GM12875 (cell line): ENCODE results near the gene P2RY12.

Experiments
- H3K4me3 ChIP-seq: one replicate; pipeline ENCODE4 v1.5.1; 2011; ENCODE audit warnings: low read depth, low read length, control low read depth
- TF ChIP-seq, protein P1 (sequence below): IDR thresholded peaks from 2 replicates; pipeline ENCODE4 v1.5.1; 2011; ENCODE audit warnings: low read depth, mild to moderate bottlenecking, control low read depth, inconsistent platforms, low read length, moderate library complexity, borderline replicate concordance; ENCODE audit not compliant: insufficient read depth

P2RY12 gene

DNA sequence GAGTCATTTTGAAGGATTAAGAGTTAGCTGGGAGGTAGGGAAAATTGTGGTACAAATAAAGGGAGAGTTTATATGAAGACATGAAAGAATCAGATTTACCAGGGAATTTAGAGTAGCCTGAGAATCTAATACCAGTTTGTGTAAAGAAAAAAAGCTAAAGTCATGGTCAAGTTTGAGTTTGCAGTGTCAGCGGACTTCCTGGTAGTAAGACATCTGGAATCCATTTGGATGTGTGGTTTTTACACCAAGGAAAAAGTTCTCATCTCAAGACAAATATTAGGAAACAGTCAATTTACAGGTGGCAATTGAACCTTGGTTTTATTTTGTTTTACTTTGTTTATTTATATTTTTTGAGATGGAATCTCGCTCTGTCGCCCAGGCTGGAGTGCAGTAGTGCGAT lies 1.5 kb upstream of the P2RY12 start:
- TF ChIP-seq, protein P1, sequence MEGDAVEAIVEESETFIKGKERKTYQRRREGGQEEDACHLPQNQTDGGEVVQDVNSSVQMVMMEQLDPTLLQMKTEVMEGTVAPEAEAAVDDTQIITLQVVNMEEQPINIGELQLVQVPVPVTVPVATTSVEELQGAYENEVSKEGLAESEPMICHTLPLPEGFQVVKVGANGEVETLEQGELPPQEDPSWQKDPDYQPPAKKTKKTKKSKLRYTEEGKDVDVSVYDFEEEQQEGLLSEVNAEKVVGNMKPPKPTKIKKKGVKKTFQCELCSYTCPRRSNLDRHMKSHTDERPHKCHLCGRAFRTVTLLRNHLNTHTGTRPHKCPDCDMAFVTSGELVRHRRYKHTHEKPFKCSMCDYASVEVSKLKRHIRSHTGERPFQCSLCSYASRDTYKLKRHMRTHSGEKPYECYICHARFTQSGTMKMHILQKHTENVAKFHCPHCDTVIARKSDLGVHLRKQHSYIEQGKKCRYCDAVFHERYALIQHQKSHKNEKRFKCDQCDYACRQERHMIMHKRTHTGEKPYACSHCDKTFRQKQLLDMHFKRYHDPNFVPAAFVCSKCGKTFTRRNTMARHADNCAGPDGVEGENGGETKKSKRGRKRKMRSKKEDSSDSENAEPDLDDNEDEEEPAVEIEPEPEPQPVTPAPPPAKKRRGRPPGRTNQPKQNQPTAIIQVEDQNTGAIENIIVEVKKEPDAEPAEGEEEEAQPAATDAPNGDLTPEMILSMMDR = no peak
- no peak overlapping the region for H3K4me3 ChIP-seq

DNA sequence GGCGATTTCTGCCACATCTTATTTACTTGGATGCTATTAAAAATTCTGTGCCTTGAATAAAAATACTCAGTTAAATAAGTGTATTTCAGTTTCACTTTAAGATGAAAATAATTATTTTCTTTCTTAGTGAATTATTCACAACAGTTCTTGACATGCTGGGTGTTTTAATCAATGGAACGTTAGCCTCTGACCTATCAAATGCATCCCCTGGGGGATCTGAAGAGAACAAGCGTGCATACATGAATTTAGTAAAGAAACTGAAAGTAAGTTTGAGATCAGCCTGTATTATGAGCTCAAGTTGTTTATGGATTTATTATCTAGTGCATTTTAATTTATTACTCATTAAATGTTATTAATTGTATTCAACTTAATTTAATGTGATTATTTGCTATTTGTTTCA lies 597 bp downstream of the P2RY12 start:
- TF ChIP-seq, protein P1 = no peak
- H3K4me3 ChIP-seq = no peak overlapping the region

DNA sequence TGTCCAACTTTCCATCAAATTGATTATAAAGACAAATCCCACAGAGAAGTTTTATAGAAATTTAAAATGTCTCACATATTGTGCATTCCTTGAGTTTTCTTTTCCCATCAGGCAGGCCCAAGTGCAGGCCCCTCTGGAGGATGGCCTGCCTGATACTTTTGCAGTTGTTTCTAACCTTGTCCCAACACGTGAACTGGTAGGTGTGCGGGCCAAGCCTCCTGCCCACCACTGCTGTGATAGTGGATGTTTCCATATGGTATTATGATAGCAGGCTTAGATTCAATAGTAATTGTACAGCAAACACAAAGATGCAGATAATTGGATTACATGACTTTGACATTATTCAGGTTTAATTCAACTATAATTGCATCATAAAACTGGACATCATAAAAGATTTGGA lies 1.4 kb downstream of the P2RY12 start:
- no peak overlapping the region for H3K4me3 ChIP-seq
- TF ChIP-seq, protein P1 = no peak

DNA sequence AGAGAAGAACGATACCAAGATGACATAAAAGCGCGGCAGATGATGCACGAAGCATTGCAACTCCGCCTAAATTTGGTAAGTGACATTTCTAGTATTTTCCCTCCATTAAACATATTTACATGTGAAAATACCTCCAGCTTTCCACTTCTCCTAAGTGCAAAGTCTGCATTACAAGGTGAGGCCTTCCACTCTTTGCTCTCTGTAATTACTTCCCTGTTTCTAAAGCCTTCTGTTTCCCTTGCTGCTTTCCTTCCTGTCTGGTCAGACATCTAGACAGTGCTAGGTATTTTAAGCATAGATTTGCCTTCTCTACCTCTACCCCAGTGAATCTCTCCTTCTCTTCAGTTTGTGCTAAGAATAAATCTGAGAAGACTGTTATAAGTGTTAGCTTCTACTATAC lies 1.9 kb downstream of the P2RY12 start:
- TF ChIP-seq, protein P1 = no peak
- H3K4me3 ChIP-seq = no peak overlapping the region

DNA sequence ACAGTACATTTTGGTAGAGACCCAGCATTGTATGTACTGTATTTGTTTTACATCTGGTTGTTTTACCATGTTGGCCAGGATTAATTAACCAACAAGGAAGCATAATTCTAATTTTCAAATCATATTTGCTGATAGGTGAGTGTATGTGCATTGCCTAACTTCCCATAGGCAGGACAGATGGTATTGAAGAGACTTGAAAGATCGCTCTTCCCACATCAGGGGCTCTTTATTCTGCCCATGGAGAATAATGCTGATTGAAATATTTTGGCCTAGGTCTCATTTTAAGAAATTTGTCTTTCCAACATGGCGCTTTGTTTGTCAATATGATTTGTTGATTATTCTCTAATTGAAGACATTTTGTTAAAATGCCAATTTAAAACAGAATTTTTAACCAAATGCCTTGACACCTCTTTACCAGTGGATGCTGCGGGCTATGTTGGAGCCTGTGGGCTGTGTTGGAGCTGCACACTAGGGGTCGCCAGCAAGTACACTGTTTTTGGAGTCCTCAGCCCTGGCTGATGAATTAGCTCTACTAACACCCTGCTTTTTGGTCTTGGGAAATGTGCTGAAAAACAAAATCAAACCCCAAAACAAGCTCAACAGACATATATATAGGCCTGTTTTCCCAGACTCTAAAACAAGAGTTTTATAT lies 5.3 kb downstream of the P2RY12 start:
- H3K4me3 ChIP-seq = no peak overlapping the region
- TF ChIP-seq, protein P1 = peak; percentile 74

DNA sequence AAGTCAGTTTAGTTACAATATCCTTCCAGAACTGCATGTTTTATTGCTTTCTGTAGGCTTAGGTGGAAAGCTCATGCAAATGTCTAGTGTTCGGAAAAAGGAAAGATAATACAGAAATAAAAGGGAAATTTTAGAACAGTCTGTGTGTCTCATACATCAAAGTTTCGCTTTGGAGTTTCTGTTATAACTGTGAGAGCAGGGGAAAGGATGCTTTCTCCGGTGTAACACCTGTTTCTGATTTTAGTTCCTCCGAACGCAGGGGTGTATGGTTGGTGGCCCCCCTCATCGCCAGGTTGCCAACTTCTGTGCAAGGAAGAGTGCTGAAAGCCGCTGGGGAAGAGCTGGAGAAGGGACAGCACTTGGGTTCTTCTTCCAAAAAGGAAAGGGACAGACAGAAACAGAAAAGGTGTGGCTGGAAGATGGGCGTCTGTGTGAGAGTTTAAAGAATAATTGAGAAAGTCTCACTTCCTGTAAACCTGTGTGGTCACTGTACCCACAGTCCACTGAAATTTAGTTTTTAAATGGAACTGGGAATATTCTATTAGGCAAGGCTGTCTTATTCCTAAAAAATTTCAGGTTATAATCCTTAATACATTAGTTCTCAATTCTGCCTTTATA lies 6.7 kb downstream of the P2RY12 start:
- H3K4me3 ChIP-seq = peak overlapping the region; percentile 31
- TF ChIP-seq, protein P1 = no peak

DNA sequence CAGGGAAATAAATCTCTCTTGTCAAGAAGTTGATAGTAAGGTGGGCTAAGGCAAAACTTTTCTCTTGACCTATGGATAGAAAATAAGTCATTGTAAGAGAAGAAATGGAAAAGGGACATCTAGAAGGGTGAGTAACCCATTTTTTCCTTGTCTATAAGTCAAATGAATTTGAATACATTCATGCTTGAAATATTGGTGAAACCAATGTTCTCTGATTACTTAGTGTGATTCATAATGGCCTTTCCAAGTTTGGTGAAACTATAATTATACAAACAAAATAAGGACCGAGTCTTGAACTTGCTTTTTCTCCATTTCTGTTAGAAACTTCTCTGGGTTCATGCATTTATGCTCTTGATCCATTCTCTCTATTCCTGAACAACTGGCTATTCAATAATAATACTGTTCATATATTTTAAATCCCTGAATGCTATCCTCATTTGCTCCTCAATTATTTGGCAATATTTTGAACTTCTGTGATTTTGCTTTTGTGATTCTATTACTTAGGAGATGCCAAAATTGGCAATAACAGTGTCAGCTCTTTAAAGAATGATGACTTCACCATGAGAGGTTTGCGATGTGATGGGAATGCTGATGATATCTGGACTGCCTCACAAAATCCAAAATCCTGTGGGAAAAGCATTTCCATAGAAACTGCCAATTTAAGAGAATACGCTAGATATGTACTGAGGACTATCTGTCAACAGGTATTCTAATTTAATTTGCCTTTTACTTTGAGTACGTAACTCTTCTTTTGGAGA lies 12.3 kb downstream of the P2RY12 start:
- TF ChIP-seq, protein P1 = no peak
- no peak overlapping the region for H3K4me3 ChIP-seq
